GM21360 (cell line): Measurements from ENCODE around the gene CAB39.
"Not testable (repeated sequence)": the region's sequence is repeated elsewhere in the genome, so short reads cannot be mapped to it uniquely, and the experiment has no call there.

Source experiments
- ATAC-seq: cut with Tn5 transposase; IDR thresholded peaks from one replicate; pipeline ENCODE4 v1.9.1; 2021; ENCODE audit warnings: mild to moderate bottlenecking, moderate library complexity; ENCODE audit not compliant: unreplicated experiment

CAB39 gene

GRCh38 chr2:230713331-230714135 is 891 bp downstream of the CAB39 start:
- ATAC-seq, result peak; percentile 11

- no peak for ATAC-seq
Measured at GRCh38 chr2:230714136-230714480, 1.5 kb downstream of the CAB39 start.

- ATAC-seq, result no peak
Measured at GRCh38 chr2:230715201-230715600, 2.6 kb downstream of the CAB39 start.

GRCh38 chr2:230716588-230716987 is 3.9 kb downstream of the CAB39 start:
- ATAC-seq, result no peak

GRCh38 chr2:230717600-230717999 is 5.0 kb downstream of the CAB39 start:
- ATAC-seq, result no peak

- no peak for ATAC-seq
Measured at GRCh38 chr2:230719340-230719739, 6.7 kb downstream of the CAB39 start.

- peak; percentile 49 for ATAC-seq
Measured at GRCh38 chr2:230721712-230722111, 9.1 kb downstream of the CAB39 start.

GRCh38 chr2:230722207-230722885 is 9.7 kb downstream of the CAB39 start:
- no peak for ATAC-seq

- ATAC-seq, result no peak
Measured at GRCh38 chr2:230723363-230723762, 10.7 kb downstream of the CAB39 start.

- ATAC-seq, result not testable (repeated sequence)
Measured at GRCh38 chr2:230724957-230725356, 12.3 kb downstream of the CAB39 start.

- no peak for ATAC-seq
Measured at GRCh38 chr2:230731512-230731911, 18.9 kb downstream of the CAB39 start.

GRCh38 chr2:230732914-230733401 is 20.3 kb downstream of the CAB39 start:
- ATAC-seq, result no peak

- ATAC-seq, result no peak
Measured at GRCh38 chr2:230734247-230735175, 21.9 kb downstream of the CAB39 start.

- no peak for ATAC-seq
Measured at GRCh38 chr2:230735884-230736283, 23.2 kb downstream of the CAB39 start.

GRCh38 chr2:230737300-230737699 is 24.7 kb downstream of the CAB39 start:
- no peak for ATAC-seq

- ATAC-seq, result no peak
Measured at GRCh38 chr2:230737791-230738226, 25.2 kb downstream of the CAB39 start.

GRCh38 chr2:230738391-230738811 is 25.8 kb downstream of the CAB39 start:
- ATAC-seq, result no peak

GRCh38 chr2:230738924-230739323 is 26.3 kb downstream of the CAB39 start:
- no peak for ATAC-seq

GRCh38 chr2:230739961-230740360 is 27.3 kb downstream of the CAB39 start:
- ATAC-seq, result no peak

GRCh38 chr2:230742781-230743180 is 30.1 kb downstream of the CAB39 start:
- no peak for ATAC-seq

- no peak for ATAC-seq
Measured at GRCh38 chr2:230746213-230746612, 33.6 kb downstream of the CAB39 start.
